Neural cell (in vitro differentiated cells): ENCODE results near the gene SLC5A11.

Source experiments
- EP300 ChIP-seq: fragments of 450-650 bp; conservative IDR thresholded peaks from 2 replicates; pipeline ENCODE4 v1.6.1; 2014; ENCODE audit warnings: antibody characterized with exemption, mild to moderate bottlenecking, moderate library complexity; ENCODE audit not compliant: poor library complexity, severe bottlenecking
- EZH2 ChIP-seq: fragments of 200-600, 300-800 bp; shearing (Covaris generic), sonication (generic); IDR thresholded peaks from 2 replicates; pipeline ENCODE4 v1.6.1; 2014; ENCODE audit warnings: antibody characterized with exemption, low read length, borderline replicate concordance, mild to moderate bottlenecking; ENCODE audit not compliant: insufficient read depth, poor library complexity, severe bottlenecking
- RAD21 ChIP-seq: fragments of 450-650 bp; conservative IDR thresholded peaks from 2 replicates; pipeline ENCODE4 v1.6.1; 2014; ENCODE audit warnings: antibody characterized with exemption, mild to moderate bottlenecking, moderate library complexity
- SMC3 ChIP-seq: fragments of 450-650 bp; conservative IDR thresholded peaks from 2 replicates; pipeline ENCODE4 v1.6.1; 2014; ENCODE audit warnings: antibody characterized with exemption, mild to moderate bottlenecking, moderate library complexity; ENCODE audit not compliant: poor library complexity
- TAF1 ChIP-seq: IDR thresholded peaks from 2 replicates; pipeline ENCODE4 v1.6.1; 2012; ENCODE audit warnings: low read depth
- TF ChIP-seq, protein P1 (sequence below): fragments of 450-650 bp; IDR thresholded peaks from 2 replicates; pipeline ENCODE4 v1.5.1; 2014; ENCODE audit warnings: antibody characterized with exemption, mild to moderate bottlenecking, moderate library complexity; ENCODE audit not compliant: poor library complexity, severe bottlenecking

DNA sequence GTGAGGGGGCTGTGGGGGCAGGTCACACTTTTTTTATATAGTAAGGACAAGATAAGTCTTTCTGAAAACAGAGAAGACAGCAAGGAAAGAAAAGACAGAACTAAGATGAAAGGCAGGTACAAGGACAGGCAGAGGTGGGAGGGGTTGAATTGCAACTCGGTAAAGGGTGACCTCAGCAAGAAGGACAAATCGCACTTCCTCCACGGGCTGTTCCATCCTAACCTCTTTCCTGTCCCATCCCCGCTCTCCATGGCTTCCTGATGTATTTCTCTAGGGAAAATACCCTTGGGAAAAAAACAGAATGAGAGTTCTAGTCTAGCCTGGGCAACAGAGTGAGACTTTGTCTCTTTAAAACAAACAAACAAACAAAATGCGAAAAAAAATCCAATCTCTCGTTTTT lies 112.1 kb downstream of the SLC5A11 start:
- TF ChIP-seq, protein P1, sequence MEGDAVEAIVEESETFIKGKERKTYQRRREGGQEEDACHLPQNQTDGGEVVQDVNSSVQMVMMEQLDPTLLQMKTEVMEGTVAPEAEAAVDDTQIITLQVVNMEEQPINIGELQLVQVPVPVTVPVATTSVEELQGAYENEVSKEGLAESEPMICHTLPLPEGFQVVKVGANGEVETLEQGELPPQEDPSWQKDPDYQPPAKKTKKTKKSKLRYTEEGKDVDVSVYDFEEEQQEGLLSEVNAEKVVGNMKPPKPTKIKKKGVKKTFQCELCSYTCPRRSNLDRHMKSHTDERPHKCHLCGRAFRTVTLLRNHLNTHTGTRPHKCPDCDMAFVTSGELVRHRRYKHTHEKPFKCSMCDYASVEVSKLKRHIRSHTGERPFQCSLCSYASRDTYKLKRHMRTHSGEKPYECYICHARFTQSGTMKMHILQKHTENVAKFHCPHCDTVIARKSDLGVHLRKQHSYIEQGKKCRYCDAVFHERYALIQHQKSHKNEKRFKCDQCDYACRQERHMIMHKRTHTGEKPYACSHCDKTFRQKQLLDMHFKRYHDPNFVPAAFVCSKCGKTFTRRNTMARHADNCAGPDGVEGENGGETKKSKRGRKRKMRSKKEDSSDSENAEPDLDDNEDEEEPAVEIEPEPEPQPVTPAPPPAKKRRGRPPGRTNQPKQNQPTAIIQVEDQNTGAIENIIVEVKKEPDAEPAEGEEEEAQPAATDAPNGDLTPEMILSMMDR, result no peak
- TF ChIP-seq SMC3, result no peak
- TF ChIP-seq TAF1, result no peak
- no peak for TF ChIP-seq EP300
- no peak for TF ChIP-seq EZH2
- TF ChIP-seq RAD21, result no peak
